ENCODE data around the gene SVEP1.
"Not testable (repeated sequence)": the region's sequence is repeated elsewhere in the genome, so short reads cannot be mapped to it uniquely, and the experiment has no call there.

The SVEP1 gene

DNA sequence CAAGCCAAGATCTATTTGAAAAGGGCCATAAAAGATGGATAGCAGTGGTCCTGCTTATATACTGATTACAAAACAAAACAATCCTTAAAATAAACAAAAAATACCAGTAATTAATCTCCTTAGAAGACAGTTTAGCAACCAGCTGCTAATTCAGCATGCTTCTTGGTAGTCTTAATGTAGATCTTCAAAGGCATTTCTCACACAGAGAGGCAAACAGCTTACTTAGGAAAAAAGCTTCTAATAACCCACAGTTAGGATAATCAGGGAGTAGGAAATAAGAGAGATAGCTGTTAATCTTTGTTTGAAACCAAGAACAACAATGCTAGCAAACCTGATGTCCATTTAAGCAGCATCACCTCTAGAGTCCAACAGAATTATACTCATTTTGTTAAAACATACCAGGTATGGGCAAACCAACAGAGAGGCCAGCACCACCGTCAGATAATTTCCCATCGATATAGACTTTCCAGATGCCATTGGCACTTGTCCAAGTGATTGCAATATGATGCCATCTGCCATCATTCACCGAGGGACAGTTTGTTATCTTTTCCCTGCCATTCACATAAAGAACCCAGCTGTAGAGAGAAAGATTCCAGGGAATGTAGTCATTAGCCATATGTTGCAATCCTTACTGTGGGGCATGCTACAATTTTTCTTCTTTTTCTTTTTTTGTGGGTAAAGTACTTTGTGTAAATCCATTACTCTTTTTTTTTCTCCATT lies 136.2 kb downstream of the SVEP1 start:
- no peak for DNase-seq

DNA sequence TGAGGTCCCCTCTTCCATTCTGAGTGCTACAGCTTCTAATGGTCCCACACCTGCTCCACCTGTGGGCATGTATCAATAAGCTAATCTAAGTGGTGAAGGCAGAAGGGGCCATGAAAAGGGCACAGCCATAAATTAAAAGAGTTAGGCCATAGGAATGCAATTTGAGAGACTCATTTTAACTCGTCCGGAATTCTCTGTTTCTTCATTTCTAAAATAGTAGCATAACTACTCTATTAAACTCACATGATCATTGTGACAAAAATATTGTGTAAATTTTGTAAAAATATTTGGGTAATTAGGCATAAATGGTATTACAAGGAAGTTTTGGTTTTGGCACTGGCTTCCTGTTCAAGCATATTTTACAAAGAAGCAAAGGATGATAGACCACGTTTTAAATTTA lies 138.7 kb downstream of the SVEP1 start:
- no peak for DNase-seq

DNA sequence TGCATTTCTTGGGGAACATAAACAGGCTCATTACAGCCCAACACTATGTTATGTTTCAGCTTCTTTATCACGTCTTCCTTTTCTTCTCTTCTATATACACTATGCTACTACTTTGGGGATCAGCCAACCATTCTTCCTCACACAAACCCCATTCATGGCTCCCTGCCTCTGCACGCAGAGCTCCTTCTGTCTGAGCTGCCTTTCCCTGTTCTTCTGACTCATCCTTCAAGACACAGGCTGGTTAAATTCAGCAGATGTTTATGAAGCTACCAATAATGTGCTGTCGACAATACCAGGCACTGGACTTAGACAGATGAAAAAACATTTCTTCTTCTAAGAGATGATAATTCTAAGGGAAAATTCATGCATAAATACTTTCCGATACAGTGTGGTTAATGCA lies 139.4 kb downstream of the SVEP1 start:
- DNase-seq, result no peak

DNA sequence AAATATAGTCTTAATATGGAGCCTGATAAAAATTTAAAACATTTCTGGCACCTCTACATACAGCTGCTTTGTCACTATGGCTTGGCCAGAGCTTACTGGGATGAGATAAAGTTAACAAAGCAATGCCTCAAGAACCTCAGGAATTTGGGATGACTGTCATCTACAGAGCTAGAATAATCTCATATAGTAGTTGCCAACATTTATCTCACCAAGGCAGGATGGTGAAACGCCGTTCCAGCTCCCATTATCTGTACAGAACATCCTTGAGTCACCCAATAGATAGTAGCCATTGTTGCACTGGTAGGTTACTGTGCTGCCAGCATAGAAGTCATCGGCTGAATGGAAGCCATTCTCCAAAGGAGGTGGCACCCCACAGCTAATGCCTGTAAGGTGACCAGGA lies 147.3 kb downstream of the SVEP1 start:
- DNase-seq, result no peak

DNA sequence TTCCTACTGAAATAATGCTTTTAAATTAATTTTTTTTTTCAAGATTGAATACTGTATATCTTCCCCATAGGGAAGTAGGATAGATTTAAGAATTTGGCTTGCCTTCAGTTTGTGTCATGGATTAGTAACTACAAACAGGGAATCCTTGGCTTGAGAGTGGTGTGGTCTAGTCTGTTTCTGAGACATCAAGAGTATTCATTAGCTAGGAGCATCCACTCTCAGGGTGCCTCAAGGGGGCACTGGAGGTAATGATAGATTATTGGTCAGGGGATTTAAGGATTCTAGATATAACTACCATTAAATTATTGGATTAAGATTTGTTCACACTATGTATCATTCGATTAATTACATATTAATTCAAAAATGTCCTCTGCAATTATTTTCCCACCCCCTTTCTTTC lies 150.1 kb downstream of the SVEP1 start:
- DNase-seq, result no peak

DNA sequence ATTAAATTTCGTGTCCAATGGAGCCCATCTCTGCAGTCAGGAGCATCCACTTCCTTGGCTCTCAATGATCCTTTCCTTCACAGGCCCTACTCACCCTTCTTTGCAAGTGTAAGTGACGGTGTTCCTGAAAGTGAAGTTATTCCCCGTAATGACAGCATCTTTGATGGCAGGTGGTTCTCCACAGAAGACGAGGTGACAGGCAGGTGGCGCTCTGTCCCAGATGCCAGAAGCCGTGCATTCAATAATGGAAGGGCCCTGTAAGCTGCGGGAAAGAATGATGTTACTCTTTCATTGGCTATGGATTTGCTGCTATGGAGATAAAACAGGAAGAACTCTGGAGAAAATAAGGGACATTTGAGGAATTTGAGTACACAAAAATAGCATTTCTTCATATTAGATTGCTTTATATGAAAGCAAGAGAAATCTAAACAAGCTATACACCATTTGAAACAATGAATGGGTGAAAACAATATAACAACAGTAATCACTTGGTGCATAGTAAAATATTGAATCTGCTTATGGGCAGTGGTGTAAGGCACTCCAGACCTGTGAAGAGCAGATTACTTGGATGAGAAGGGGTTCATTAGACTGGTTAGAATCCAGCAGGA lies 151.9 kb downstream of the SVEP1 start:
- no peak for DNase-seq

DNA sequence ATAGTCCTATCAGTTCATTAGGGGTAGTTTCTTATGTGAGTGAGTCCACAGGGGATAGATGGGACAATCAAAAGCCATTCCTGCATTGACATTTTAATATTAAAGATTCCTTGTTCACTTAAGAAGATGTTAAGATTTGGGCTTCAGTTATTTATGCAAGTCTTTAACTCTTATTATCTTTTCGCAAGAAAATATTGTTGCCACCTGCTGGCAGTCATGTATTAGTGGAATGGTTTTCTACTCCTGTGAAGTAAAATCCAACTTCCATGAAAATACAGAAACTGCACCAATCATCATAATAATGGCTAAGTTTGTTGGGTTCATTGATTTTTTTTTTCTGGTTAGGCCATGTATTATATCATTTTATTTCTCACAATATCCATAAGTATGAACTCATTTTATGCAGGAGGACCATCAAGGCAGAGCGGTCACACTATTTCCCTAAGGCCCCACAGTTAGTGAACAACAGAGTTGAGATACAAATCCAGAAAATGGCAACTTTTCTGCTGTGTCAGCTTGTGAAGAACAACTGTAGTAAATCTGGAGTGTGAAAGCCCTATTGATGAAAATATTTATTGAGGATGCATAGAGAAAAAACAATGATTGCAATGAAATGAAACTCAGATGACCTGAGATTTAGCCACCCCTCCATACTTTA lies 153.4 kb downstream of the SVEP1 start:
- DNase-seq, result no peak

DNA sequence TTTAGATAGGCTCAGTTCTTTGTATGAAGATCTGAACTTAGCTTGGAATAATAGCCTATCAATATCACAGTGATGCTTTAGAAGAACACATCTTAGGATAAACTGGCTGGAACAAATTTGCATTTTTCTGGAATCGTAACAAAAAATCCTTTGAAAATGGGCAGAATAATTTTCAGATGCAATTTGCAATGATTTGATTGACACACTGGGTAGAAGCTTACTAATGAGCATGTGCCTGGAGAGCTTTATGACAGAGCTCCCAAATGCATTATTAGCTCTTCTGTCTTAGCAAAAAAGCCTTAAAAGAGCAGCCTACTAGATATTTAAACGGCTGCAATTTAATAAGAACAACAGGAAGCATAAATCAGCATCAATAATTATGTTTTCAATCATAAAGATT lies 165.1 kb downstream of the SVEP1 start:
- no peak for DNase-seq

DNA sequence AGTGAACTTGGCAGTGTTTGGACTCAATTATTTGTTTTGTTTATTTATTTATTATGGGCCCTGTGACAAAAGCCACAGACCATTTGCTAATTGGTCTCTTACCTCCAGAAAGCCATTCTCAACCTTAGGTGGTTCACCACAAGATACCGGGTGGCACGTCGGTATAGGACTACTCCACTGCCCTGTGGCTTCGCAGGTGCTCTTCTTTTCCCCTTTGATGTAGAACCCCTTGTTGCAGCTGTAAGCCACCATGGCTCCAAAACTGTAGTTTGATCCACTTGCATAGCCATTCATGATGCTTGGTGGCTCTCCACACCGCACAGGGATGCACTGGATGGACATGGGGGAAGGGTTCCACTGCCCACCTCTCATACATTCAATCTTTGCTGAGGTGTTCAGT lies 168.6 kb downstream of the SVEP1 start:
- DNase-seq, result no peak

DNA sequence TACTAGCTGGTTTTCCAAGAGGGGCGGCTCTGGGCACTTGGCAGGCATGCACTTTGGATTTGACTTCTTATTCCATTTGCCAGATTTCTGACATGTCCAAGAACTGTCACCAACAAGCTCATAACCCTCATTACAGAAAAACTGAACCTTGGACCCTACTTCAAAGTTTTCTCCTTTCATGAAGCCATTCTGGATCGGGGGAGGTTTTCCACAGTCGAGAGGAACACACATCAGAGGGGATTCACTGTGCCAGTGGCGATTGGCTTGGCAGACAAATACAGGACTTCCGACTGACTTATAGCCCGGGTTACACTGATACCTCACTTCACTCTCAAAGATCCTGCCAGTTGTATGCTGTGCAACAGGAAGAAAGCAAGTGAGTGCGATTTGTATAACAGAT lies 170.9 kb downstream of the SVEP1 start:
- no peak for DNase-seq

DNA sequence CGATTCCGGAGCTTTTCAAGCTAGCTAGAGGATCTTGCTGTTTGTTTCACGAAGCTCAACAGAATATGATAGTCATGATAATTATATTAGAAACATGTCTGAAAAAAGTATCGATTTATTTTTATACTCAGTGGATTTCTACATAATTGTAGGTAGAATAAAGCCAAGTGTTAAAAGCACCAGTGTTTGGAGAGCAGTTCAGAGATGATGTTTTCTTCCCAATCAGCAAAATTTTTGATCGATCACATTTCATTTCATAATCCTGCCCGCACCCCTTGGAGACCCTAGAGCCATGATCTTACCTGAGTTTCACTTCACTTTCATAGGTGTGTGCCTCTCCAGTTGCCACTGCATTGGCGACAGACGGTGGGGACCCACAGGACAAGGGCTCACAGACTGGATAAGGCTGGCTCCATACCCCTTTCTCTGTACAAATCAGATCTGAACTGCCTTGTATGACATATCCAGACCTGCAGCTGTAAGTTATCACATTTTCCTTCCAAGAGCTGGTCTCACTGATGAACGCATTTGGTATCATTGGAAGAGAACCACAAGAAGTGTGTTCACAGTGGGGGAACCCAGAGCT lies 173.6 kb downstream of the SVEP1 start:
- DNase-seq, result no peak

DNA sequence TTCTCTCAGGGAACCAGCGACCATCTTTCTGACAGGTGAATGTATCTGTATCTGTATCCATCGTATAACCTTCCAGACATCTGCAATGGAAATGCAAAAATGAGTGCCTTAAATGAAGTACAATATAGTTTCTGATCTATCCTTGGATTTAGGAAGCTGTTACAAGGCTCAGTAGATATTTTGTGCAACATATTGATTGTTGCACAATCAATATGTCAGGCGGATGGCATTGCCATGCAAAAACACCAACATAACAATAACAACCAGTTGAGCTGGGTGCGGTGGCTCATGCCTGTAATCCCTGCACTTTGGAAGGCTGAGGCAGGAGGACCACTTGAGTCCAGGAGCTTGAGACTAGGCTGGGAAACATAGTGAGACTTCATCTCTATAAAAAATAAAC lies 175.1 kb downstream of the SVEP1 start:
- DNase-seq, result no peak

DNA sequence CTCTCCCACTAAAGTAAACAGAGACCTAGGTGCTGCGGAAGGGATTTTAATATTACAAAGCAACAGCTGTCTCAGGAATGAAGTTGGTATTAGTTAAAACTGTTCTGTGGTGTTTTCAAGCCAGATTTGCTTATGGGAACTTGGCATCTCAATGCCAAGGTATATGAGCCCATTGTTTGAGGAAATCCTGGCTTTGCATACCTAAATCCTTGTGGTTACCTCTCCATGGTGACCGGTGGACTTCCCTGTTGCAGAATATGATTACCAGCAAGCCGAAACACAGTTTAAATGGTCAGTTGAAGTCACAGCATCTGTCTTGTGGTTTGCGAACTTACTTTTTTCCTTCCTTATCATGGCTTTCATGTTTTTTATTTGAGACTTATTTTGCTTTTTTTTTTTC lies 179.6 kb downstream of the SVEP1 start:
- DNase-seq, result no peak

DNA sequence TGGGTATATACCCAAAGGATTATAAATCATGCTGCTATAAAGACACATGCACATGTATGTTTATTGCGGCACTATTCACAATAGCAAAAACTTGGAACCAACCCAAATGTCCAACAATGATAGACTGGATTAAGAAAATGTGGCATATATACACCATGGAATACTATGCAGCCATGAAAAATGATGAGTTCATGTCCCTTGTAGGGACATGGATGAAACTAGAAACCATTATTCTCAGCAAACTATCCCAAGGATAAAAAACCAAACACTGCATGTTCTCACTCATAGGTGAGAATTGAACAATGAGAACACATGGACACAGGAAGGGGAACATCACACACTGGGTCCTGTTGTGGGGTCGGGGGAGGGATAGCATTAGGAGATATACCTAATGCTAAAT lies 180.5 kb downstream of the SVEP1 start:
- not testable (repeated sequence) for DNase-seq

DNA sequence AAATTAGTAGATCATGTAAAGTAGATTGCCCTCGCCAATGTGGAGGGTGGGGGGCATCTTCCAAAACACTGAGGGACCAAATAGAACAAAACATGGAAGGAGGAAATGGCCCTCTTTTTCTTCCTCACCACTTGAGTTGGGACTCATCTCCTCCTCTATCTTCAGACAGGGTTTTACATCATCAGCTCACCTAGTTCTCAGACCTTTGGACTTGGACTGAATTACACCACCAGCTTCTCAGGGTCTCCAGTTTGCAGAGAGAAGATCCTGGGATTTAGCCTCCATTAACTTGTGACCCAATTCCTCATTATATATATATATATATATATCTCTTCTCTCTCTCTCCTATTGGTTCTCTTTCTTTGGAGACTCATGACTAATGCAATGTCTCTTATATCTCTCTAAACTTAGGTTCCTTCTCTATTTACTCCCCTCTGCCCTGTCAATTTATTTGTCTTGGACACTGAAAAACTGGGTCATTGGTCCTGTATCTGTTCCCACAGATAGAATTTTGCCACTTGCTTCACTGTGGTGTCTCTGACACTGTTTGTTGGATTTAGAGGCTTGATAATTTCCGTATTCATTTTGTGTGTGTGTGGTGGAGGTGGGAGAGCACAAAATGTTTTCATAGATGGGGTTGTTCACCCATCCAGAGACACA lies 187.6 kb downstream of the SVEP1 start:
- no peak for DNase-seq

DNA sequence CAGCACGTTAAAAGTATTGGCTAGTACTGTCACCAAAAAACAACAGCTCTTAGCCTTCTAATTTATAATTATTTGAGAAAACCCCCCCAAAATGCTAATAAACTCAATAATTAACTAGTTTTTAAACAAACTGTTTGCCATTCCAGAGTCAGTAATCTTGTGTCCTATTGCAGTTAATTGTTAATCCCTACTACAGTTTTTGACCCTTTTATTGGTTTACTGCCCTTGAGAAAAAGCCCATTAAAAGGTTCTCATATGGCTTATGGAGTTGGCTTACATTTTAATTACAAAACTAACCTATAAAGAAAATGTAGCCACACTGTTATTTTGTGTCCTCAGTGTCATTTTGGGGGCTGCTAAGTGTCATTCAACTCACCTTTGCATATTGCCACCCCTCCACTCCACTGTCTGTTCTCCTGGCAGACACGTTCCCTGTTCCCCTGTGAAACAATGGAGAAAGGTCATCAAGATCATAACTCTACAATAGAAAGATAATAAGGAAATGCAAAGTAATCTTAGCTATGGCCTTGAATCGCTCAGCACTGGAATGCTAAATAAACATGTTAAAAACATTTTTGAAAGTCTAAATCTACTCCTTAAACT lies 190.3 kb downstream of the SVEP1 start:
- DNase-seq, result no peak

DNA sequence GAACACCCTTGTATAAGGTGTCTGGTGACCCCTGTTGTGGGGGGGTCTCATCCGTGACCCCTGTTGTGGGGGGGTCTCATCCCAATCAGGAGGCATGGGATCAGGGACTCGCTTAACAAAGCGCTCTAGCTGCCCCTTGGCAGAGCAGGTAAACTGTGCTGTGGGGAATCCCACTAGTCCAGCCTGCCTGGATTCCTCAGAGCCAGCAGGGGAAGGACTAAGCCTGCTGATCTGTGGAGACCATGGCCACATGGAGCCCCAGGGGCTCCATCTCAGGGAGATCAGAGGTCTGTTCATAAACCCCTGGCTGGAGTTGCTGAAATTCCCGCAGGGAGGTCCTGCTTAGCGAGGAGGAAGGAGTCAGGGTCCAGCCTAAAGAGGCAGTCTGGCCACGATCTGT lies 196.1 kb downstream of the SVEP1 start:
- DNase-seq, result no peak

DNA sequence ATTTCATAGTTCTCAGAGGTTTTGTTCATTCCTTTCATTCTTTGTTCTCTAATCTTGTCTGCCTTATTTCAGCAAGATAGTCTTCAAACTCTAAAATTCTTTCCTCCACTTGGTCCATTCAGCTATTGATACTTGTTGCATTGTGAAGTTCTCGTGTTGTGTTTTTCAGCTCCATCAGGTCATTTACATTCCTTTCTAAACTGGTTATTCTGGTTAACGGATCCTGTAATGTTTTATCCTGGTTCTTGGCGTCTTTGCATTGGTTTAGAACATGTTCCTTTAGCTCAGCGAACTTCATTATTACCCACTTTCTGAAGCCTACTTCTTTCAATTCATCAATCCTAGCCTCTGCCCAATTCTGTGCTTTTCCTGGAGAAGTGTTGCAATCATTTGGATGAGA lies 196.8 kb downstream of the SVEP1 start:
- no peak for DNase-seq

DNA sequence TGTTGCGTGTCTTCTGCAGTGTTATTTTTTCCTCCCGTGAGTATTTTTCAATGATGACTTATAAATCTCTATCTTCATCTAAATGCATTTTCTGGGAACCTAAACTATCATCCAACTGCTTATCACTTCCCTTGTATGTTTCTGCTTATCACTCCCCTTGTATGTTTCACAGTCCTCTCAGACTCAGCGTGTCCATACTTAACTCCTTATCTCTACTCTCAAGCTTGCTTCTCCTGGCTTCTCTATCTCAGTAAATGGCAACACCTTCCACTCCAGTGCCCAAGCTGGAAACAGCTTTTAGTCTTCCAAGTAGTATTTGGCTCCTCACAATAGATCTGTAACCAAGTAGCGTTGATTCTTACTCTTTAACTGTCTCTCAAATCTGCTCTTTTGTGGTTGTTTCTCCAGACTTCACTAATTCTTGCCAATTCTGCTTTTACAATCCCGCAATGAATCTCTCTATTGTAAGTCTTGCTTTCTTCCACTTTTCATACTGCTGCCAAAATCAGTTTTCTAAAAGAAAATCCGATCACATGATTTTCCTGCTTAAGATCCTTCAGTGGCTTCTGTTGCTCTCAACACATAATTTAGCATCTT lies 208.0 kb downstream of the SVEP1 start:
- no peak for DNase-seq

DNA sequence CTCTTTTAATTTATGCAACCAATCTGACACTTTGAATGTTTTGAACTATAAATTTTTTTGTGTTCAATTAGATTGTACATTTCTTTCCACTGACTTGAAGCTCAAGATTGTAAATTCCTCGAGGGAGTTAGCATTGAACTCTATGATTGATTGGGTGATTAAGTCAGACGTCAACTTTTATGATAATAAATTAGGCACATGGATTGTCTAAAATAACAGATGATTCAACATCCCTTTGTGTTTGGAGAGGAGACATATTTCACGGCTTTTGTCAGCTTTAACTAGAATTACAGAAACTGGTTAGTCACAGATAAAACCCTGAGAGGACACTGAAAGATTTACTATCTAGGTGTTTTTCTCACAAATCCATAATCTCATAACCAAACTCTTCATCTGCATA lies 209.2 kb downstream of the SVEP1 start:
- no peak for DNase-seq

DNA sequence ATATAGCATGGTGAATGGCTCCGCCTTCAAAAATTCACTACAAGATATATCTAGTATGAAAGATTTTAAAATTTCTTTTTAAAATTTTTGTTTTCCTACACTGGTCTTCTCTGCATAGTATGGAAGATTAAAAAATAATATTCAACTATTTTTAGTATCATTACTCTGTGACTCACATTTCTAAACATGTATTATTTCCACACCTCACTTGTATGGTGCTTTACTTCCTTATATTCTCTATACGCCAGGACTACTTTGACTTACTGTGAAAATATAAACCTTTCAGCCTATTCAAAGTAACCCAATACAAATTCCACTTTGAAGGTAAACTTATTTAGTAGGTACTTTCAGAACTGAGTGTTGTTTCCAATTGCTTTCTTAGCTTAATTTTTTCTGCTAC lies 215.1 kb downstream of the SVEP1 start:
- no peak for DNase-seq

DNA sequence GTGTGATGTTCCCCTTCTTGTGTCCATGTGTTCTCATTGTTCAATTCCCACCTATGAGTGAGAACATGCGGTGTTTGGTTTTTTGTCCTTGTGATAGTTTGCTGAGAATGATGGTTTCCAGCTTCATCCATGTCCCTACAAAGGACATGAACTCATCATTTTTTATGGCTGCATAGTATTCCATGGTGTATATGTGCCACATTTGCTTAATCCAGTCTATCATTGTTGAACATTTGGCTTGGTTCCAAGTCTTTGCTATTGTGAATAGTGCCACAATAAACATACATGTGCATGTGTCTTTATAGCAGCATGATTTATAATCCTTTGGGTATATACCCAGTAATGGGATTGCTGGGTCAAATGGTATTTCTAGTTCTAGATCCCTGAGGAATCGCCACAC lies 220.5 kb downstream of the SVEP1 start:
- DNase-seq, result not testable (repeated sequence)

DNA sequence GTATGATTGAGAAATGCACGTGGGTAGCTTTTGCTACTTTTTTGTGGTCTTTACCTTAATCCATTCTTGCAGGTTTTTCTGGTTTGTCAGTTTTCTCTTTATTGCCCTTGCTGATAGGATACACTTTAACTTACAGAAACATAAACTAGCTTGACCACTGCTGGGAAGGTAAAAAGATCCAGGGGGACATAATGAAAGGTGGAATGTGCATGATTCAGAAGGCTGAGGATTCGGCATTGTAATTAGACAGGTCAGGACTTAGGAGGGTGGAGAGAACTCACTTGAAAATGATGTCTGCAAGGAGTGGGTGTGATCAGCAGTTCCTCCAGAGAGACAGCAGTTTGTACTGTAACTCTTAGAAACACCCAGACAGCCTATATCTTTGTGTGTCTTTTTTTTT lies 222.0 kb downstream of the SVEP1 start:
- DNase-seq, result no peak
